Stimulated activated CD4-positive, alpha-beta T cell treated with anti-CD3 and anti-CD28 coated beads, TNF-alpha, amount 100 ng/mL, for 1 hour (primary cell): ENCODE data around the gene LRRIQ4.
A peak's percentile ranks its signal among the peaks of the same experiment; 100 is the strongest.

Experiments
- DNase-seq, 3 donors: peaks; one replicate each; pipeline ENCODE4 v3.0.0-alpha.2; 2020; ENCODE audit warnings: low read depth in 3 of 3, low spot score in 1 of 3

Gene LRRIQ4

DNA sequence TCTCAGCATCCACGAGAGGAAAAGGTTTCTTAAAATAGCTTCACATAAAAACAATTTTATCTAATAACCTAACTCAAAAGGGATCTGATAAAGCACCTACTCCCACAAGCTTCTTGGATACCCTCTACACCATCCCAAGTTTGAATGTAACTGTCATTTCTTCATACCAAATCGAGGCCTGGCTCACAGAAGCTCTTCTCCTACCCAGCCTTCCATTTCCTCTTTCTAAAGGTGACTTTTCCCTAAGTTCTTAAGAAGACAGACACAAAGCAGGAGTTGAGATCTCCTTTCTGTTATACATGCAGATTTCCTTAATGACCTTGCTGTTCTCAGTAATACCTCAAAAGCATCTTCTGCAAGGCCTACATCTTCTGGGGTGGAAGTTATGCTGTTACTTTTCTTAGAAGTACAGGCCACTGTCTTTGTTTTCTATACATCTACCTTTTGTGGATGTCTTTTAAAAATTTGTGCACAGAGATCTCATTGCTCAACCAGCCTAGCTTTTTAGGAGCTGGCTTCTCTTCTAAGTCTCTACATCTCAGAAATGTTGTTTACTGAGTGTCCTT is 3.4 kb upstream of the LRRIQ4 start:
- DNase-seq, result no peak

DNA sequence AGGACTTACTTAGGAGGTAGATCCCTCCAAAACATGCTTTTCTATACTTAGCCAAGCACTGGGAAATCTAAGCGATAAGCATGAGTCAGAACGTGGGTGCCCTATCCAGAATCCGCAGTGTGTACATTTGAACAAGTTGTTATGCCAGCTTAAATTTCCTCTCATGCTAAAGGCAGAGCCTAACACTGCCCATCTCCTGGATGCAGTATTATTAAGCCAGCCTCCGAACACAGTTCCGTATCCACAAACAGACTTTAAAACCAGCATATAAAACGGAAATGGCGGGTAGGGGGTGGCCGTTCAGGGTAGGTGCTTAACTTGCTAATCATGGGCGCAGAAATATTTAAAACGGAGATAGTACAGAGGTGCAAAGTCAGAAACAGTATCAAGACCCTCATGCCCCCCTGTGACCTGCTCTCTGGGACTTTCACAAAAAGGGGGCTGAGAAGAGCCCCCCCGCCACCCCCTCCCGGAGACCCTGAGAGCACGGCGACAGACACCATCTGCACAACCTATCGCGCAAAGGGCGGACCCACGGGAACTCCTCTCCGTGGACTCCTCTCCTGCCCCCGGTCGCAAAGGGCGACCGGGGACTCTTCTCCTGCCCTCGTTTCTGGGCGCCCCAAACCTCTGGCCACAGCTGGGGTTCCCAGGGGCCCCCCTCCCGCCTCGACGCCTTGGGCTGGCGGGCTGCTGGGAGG is 889 bp upstream of the LRRIQ4 start:
- DNase-seq, result no peak

DNA sequence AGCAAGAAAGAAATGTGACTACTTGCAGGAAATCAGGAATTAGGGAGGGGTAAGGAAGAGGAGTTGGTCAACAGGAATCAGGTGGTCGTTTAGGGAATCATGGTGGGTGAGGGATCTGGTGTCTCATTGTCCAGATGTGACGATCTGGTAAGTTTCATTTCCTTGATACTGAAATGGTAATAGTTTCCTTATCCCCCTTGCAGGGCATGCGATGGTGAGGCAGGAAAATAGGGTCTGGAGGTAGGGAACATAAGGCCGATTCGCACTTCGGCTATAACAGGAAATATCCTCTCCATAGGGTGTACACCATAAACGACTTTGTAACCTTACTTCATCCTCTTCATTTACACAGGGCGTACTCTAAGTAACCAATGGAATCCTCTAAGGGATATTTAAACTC is 608 bp downstream of the LRRIQ4 start:
- DNase-seq, result no peak

DNA sequence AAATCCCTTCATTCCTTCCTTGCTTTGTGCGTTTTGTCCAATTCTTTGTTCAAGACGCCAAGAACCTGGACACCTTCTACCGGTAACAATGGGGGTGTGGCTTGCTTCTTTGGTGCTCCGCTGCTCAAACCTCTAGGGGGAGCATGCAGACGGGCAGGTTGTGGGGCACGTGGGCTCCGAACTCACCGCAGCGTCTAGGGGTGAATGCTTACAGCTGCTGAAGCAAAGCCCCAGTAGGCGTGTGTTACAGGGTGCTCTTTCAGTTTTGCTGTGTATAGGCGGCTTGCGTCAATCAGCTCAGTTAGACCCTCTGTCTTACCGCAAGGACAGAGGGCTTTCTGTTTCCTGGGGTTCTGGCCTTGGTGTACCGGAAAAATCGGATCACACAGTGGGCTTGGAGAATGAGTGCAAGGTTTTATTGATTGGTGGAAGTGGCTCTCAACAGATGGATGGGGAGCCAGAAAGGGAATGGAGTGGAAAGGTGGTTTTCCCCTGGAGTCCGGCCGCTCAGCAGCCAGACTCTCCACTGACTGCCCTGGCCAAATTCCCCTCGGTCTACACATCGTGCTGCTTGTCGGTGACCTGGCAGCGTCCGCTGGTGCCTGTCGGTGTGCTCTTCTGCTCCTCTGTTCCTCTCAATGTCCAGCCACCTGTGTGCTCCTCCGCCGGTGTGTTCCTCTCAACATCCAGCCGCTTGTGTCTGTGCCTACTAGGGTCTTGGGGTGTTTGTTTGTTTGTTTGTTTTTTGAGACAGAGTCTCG is 1.3 kb downstream of the LRRIQ4 start:
- peak; percentile 29 to 39 (median 36) for DNase-seq

DNA sequence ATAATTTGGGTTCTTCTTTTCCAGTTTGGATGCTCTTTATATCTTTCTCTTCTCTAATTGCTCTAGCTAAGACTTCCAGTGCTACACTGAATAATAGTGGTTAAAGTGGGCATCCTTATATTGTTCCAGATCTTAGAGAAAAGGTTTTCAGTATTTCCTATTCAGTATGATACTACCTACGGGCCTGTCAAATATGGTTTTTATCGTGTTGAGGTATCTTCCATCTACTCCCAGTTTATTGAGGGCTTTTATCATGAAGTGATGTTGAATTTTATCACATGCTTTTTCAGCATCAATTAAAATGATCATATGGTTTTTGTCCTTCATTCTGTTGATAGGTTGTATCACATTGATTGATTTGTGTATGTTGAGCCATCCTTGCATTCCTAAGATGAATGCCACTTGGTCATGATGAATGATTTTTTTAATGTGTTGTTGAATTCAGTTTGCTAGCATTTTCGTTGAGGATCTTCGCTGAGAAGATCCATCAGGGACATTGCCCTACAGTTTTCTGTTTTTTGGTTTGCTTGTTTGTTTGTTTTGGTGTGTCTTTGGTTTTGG is 3.0 kb downstream of the LRRIQ4 start:
- no peak for DNase-seq

DNA sequence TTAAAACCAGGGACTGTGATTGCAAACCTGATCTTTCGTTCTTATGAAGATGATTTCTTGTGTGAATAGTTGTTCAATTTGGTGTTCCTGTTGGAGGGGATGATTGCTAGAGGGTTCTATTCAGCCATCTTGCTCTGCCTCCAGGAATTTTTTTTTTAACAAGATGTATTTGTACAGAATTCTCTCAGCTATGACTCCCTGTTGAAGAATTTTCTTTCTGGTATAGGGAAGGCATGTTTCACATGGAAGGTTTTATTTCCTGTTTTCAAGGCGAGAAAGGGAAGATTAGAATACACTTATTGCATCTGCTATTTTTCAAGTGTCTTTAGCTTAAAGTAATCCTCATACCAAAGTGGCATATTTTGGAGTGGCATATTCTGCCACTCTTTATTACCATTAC is 5.6 kb downstream of the LRRIQ4 start:
- no peak for DNase-seq

DNA sequence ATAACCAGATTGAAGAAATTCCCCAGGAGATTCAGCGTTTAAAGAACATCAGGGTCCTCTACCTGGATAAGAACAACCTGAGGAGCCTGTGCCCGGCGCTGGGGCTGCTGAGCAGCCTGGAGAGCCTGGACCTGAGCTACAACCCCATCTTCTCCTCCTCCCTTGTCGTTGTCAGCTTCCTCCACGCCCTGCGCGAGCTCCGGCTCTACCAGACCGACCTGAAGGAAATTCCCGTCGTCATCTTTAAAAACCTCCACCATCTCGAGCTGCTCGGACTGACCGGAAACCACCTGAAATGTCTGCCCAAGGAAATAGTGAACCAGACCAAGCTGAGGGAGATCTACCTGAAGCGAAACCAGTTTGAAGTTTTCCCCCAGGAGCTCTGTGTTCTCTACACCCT is 9.4 kb downstream of the LRRIQ4 start:
- no peak for DNase-seq

DNA sequence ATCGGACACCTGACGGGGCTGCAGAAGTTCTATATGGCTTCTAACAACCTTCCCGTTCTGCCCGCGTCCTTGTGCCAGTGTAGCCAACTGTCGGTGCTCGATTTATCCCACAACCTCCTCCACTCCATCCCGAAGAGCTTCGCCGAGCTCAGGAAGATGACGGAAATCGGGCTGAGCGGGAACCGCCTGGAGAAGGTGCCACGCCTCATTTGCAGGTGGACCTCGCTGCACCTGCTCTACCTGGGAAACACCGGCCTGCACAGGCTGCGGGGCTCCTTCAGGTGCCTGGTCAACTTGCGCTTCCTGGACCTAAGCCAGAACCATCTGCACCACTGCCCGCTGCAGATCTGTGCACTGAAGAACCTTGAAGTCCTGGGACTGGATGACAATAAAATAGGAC is 9.9 kb downstream of the LRRIQ4 start:
- no peak for DNase-seq

DNA sequence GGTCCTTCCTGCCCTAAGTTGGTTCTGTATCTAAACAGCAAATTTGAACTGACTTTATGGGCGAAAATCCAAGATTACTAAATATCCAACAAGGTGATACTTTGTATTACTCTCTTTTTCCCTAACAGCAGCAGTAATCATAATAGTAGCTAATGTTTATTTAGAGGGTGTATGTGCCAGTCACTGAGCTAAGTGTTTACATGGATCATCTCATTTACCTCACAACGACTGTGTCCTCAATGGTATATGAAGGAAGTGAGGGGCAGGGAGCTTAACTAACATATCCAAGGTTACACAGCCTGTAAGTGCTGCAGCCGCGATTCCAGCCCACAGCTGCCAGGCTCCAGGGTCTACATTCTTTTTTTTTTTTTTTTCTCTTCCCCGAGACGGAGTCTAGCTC is 10.3 kb downstream of the LRRIQ4 start:
- DNase-seq, result no peak

DNA sequence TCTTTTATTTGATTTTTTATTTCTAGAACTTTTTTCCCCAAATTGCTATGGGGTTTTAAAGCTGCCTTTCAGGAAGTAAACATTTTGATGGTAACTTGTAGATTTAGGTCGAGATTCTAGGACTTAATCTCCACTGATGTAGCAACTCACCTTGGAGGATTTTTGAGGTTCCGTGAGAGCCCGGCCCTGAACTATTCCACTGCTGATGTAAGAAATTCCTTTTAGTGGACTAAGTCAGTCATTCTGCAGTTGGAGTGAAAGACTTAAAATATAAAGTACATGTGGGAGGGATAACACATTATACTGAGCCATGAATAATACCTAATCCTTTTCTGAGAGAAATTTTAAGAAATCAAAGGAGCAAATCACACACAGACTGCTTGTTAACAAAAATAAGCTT is 12.6 kb downstream of the LRRIQ4 start:
- no peak for DNase-seq

DNA sequence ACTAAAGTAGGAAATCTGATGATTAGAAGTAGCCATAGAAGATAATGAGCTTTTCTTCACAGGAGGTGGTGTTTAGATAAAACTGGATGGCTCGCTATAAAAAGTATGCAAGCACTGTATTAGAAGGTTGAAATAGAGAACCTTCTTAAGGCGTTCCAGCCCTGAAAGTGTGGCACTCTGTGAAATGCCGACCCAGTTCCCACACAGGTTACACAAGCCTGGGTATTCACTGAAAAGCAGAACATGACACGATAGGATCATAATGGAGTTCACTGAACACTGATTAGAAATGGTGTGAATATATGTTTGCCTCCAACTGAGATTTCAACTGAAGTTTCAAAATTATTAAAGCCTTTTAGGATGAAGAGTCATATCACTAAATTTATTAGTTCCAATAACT is 15.0 kb downstream of the LRRIQ4 start:
- no peak for DNase-seq

DNA sequence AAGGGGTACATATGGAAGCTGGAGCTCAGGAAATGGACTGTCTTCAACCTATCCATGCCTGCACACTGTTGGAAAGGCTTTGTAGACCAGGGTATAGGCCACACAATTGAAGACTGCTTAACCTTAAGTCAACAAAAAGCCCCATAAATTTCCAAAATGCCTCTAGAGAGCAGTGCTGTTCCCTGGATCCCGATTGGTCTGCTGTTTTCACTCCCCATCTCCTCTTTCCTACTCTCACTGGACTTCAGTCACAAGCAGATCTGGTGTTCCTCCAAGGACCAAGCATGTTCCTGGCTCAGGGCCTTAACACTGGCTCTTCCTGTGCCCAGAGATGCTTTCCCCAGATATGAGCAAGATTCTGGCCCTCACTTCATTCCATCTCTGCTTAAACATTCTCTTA is 22.9 kb downstream of the LRRIQ4 start:
- DNase-seq, result no peak

DNA sequence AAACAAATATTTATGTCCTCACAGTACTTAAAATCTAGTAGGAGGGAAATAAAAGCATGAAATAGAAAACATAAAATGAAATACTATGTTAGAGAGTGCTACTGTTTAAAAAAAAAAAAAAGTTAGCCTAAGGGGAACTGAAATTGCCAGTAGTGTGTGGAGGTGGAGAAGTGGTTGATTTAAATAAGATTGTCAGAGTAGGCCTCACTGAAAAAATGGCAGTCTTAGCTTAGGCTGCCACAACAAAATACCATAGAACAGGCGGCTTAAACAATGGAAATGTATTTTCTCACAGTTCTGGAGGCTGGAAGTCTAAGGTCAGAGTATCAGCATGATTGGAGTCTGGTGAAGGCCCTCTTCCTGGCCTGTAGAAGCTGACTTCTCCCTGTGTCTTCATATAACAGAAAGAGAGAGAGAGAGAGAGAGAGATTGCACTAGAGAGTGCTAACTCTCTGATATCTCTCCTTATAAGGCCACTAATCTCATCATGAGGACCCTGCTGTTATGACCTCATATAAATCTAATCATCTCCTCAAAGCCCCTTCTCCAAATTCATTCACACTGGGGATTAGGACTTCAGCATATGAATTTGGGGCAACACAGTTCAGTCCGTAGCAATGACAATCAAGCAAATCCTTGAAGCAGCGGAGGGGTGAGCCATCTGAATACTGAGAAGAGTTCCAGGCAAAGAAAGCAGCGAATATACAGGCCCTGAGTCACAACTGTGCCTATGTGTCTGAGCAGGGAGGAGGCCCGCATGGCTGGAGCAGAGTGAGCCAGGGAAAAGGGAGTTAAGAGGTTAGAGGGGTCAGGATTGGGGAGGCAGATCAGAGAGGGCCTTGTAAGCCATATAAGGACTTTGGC is 23.6 kb downstream of the LRRIQ4 start:
- DNase-seq, result no peak

DNA sequence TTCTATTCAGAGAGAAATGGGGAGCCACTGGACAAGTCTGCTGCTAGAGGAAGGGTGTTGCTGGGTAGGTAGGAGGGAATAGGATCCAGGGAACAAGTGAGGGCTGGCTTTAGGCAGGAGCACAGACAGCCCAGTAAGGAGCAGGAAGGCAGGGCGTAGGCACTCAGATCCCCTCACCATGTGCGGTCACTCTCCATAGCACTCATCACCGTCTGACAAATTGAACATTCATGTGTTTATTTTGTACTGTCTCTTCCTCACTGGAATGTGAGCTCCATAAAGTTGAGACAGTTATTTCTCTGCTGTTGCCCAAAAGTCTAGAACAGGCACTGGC is 24.2 kb downstream of the LRRIQ4 start:
- no peak for DNase-seq

DNA sequence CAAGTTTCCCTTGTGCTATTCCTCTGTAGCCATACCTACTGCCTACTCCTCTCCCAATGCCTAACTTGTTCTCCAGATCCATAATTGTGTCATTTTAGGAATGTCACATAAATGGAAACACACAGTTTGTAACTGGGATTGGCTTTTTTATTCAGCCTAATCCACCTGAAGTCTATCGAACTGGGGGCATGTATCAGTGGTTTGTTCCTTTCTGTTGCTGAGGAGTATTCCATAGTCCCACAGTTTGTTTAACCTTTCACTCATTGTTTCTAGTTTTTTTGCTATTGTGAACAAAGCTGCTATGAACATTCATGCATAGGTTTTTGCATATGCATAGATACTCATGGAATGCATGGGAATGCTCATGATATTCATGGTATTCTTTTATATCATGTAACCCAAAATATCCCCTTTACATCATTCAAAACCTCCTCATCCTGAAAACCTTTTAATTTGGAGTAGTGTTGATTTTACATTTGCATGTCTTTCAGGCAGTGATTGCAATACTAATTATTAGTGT is 25.9 kb downstream of the LRRIQ4 start:
- no peak for DNase-seq

DNA sequence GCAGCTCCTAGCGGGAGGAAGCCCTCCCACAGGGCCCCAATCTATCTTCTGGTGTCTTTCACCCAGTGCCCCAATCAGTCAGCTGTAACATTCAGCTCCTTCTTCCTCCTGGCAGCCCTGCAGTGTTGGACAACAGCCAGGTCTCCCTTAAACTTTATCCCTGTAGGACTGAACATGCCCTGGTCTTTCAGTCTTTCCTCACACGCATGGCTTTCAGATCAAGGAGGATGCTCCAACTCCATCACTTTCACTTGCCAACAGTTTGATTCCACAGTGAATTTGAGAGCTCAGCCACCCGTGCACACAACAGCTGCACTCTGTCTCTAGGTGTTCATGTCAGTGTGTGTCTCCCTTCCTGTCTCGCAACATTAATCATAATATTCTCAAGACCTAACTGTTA is 28.5 kb downstream of the LRRIQ4 start:
- DNase-seq, result no peak

DNA sequence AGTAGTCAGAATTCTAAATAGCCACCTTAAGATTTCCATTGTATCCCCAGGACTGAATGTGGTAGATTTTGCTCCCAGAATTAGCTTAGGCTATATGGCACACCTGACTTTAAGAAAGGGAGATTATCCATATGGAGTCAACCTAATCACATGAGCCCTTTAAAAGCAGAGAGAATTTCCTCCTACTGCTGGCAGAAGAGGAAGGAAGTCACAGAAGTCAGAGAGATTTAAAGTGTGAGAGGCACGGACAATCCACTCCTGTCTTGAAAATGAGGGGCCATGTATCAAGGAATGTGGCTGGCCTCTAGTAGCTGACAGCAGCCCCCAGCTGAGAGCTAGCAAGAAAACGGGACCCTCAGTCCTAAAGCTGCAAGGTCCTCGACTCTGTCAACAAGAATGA is 30.3 kb downstream of the LRRIQ4 start:
- DNase-seq, result no peak

DNA sequence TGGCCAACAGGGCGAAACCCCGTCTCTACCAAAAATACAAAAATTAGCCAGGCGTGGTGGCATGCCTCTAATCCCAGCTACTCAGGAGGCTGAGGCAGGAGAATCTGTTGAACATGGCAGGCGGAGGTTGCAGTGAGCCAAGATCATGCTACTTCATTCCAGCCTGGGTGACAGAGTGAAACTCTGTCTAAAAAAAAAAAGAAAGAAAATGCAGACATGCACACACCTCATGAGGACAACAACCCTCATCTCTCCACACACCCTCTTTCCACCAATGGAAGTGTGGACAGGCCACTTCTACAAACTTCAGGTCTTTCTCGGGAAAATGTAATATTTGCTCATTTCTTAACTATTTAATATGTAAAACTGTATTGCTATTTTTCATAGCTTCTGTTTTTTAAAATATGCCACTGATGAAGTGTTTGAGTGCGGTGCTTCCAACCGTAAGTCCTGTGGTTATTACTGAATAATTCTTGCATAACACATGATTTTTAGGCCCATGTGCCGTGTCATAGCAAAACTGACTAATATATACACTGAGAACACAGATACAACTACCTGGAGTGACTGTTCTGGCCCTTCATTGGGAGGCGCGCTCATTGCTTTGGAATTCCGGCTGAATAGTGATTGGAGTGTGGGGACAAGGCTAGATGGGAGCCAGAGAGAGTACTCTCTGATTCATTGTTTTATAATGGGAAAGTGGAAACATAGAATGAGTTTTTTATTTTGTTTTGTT is 34.0 kb downstream of the LRRIQ4 start:
- DNase-seq, result no peak

DNA sequence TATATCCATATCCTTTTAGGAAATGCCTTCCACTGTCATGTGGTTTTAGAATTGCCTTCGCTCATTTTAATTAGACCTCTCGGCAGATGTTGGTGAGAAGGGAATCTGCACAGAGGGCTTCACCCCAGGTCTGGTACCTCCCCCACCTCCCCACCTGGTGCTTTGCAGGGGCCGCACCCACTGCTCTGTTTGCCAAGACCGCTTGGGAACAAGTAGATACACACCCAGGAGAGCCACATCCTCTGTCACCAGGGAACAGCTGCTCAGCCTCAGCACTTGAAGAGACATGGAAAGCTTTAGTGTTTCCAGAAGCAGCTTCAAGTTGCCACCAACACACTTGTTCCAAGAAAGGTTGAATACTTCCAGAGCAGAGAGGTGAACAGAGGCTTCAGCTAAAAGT is 35.2 kb downstream of the LRRIQ4 start:
- no peak for DNase-seq

DNA sequence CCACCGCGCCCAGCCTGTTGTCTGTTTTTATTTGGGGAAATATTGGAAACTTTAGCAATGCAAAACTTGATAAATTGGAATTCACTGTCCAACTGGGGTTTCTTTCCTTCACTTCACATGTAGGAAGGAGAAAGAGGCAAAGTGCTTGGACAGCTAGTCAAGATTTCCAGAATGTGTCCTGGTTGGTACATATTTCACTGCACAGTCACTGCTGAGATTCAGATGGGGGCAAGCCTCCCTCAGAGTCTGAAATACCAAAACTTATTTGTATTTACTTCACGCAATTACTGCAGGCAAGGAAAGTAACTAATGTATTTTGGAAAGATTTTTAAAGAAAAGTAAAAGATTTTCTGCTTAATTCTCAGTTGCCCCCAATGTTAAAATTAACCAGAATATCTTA is 36.1 kb downstream of the LRRIQ4 start:
- no peak for DNase-seq

DNA sequence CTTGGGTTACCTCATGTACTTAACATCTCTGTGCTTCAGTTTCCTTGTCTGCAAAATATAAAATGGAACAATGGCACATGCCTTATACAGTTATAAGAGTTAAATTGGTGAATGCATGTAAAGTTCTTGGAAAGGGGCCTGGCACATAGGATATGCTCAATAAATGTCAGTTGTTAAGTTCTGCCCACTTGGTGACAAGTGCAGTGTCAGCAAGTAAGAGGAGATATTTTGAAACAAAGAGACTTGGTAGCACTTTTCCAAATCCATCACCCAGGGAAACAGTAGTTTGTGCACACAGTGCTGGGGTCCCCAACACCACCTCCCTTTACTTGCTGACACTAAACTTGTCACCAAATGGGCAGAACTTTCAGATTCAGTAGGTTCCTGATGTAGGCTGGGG is 37.9 kb downstream of the LRRIQ4 start:
- no peak for DNase-seq
